CD14-positive monocyte (primary cell): ENCODE measurements around the gene ALPK3. TPM values are rescaled to one million over a fixed set of nuclear protein-coding genes. Genes with fewer than 3 reads are reported as not detected.

Experiments used
- DNase-seq, 3 donors: peaks; one replicate each; pipeline ENCODE4 v3.0.0-alpha.2; 2011 to 2022
- H2AFZ ChIP-seq: 2 replicates; pipeline ENCODE4 v1.6.0; 2012; ENCODE audit warnings: mild to moderate bottlenecking, low read depth, low read length, inconsistent platforms; ENCODE audit not compliant: insufficient read depth, poor library complexity, severe bottlenecking
- H3K27ac ChIP-seq, 2 donors: 1 replicate in 1 of 2; 2 replicates in 1 of 2; pipeline ENCODE4 v1.5.1; 2012 to 2013; ENCODE audit warnings: low read length in 2 of 2, control low read depth in 1 of 2, inconsistent platforms in 1 of 2, low read depth in 1 of 2, mild to moderate bottlenecking in 1 of 2
- H3K27me3 ChIP-seq, 2 donors: one replicate each; pipeline versions ENCODE4 v1.6.0 to v1.6.1; 2011 to 2013; ENCODE audit warnings: low read length in 2 of 2; ENCODE audit not compliant: control insufficient read depth in 2 of 2, insufficient read depth in 2 of 2
- H3K36me3 ChIP-seq, 2 donors: replicated peaks in 1 of 2; 1 replicate in 1 of 2; 2 replicates in 1 of 2; pipeline versions ENCODE4 v1.5.1 to v1.6.1; 2012 to 2013; ENCODE audit warnings: low read length in 2 of 2, control low read depth in 1 of 2, inconsistent platforms in 1 of 2, mild to moderate bottlenecking in 1 of 2; ENCODE audit not compliant: insufficient read depth in 2 of 2, control insufficient read depth in 1 of 2
- H3K4me1 ChIP-seq, 2 donors: 1 replicate in 1 of 2; 2 replicates in 1 of 2; pipeline versions ENCODE4 v1.5.1 to v1.6.1; 2012 to 2013; ENCODE audit warnings: low read length in 2 of 2, control low read depth in 1 of 2, inconsistent platforms in 1 of 2, mild to moderate bottlenecking in 1 of 2, moderate library complexity in 1 of 2; ENCODE audit not compliant: insufficient read depth in 2 of 2, control insufficient read depth in 1 of 2
- H3K4me2 ChIP-seq: replicated peaks from 2 replicates; pipeline ENCODE3; 2012; ENCODE audit warnings: low read length, moderate library complexity, mild to moderate bottlenecking; ENCODE audit not compliant: poor library complexity, severe bottlenecking; ENCODE audit errors: extremely low read depth
- H3K4me3 ChIP-seq, 3 experiments: fragments of 200-600 bp in 1 of 3; sonication (generic) in 1 of 3; replicated peaks in 1 of 3; 1 replicate in 2 of 3; 2 replicates in 1 of 3; pipeline ENCODE4 v1.5.1; 2011 to 2013; ENCODE audit warnings: low read length in 3 of 3, mild to moderate bottlenecking in 3 of 3, control low read depth in 2 of 3, low read depth in 2 of 3, inconsistent platforms in 1 of 3, moderate library complexity in 1 of 3
- H3K79me2 ChIP-seq: 2 replicates; pipeline ENCODE4 v1.6.0; 2012; ENCODE audit warnings: mild to moderate bottlenecking, control low read depth, inconsistent platforms, low read length, moderate library complexity; ENCODE audit not compliant: insufficient read depth
- H3K9ac ChIP-seq: 2 replicates; pipeline ENCODE4 v1.6.0; 2017; ENCODE audit warnings: low read length, mild to moderate bottlenecking; ENCODE audit not compliant: insufficient read depth, poor library complexity, severe bottlenecking
- H3K9me3 ChIP-seq, 2 donors: replicated peaks in 1 of 2; 1 replicate in 1 of 2; 2 replicates in 1 of 2; pipeline versions ENCODE4 v1.5.1 to v1.6.1; 2012 to 2013; ENCODE audit warnings: low read length in 2 of 2, control low read depth in 1 of 2; ENCODE audit not compliant: control insufficient read depth in 1 of 2, insufficient read depth in 1 of 2
- H4K20me1 ChIP-seq: 2 replicates; pipeline ENCODE4 v1.6.0; 2012; ENCODE audit warnings: mild to moderate bottlenecking, low read length, control low read depth, moderate library complexity; ENCODE audit not compliant: insufficient read depth
- H3K27ac Mint-ChIP-seq, 7 donors: one replicate each; pipeline ENCODE4 v1.8.0; 2020; ENCODE audit warnings: mild to moderate bottlenecking in 7 of 7, mixed read lengths in 7 of 7, moderate library complexity in 6 of 7, inconsistent platforms in 2 of 7
- H3K27me3 Mint-ChIP-seq, 3 donors: one replicate each; pipeline ENCODE4 v1.8.0; 2021 to 2022; ENCODE audit warnings: low read depth in 3 of 3, mild to moderate bottlenecking in 3 of 3, mixed read lengths in 3 of 3, moderate library complexity in 3 of 3, inconsistent platforms in 1 of 3
- H3K36me3 Mint-ChIP-seq, 2 donors: one replicate each; pipeline ENCODE4 v1.8.0; 2020; ENCODE audit warnings: mixed read lengths in 2 of 2, inconsistent platforms in 1 of 2, mild to moderate bottlenecking in 1 of 2
- H3K4me1 Mint-ChIP-seq: one replicate; pipeline ENCODE4 v1.8.0; 2020; ENCODE audit warnings: mild to moderate bottlenecking, mixed read lengths
- H3K4me3 Mint-ChIP-seq, 2 donors: one replicate each; pipeline ENCODE4 v1.8.0; 2020; ENCODE audit warnings: mild to moderate bottlenecking in 2 of 2, mixed read lengths in 2 of 2, moderate library complexity in 1 of 2
- H3K9me3 Mint-ChIP-seq, 7 donors: one replicate each; pipeline ENCODE4 v1.8.0; 2020 to 2022; ENCODE audit warnings: mixed read lengths in 7 of 7, mild to moderate bottlenecking in 6 of 7, moderate library complexity in 6 of 7, inconsistent platforms in 2 of 7
- WGBS: methylation state at CpG from one replicate; pipeline ENCODE4 v1.1.5; 2013; ENCODE audit warnings: missing lambda C conversion rate; ENCODE audit not compliant: insufficient coverage; 5-methylcytosine and 5-hydroxymethylcytosine counted together
- intact Hi-C, 2 donors: fragments of 100-400 bp; cut with micrococcal nuclease; formaldehyde crosslinking; loops; one replicate each; pipeline versions ENCODE4 v1.15.0 to v1.15.1; 2023
- polyA plus RNA-seq, 3 donors: library from polyadenylated mRNA; depleted of rRNA in 1 of 3; unstranded in 2 of 3; stranded (reverse) in 1 of 3; fragments of 300-500 nt in 2 of 3; fragments of >200 nt in 1 of 3; fragmentation: Illumina TruSeq in 2 of 3; gene quantifications; 1 replicate in 2 of 3; 2 replicates in 1 of 3; pipeline ENCODE4 v1.2.3, GENCODE V29; 2012 to 2021
- TF ChIP-seq, protein P1 (sequence below): fragments of 200-600 bp; IDR thresholded peaks from one replicate; pipeline ENCODE4 v1.8.0; 2022; ENCODE audit warnings: antibody characterized with exemption, mild to moderate bottlenecking

ALPK3 gene
- polyA plus RNA-seq, 3 donors: 0.02 to 0.12 TPM; not detected in 1

GRCh38 chr15:84797801-84798200 lies 19.4 kb upstream of the ALPK3 start:
- WGBS: 100% methylated on average over 3 of the region's 3 CpGs
- no peaks in the 10 kb centered on the region for H3K27me3 ChIP-seq
- H3K27ac ChIP-seq: peak overlapping the region in 1 of 2 donors; percentile 1
- Mint-ChIP-seq H3K4me1 (no peaks in the 10 kb centered on the region), H3K9me3 (no peaks in the 10 kb centered on the region), H3K27me3 (peaks cover 0 to 2% (median 0%) of the 10 kb centered on the region in 3 donors), H3K4me3 (no peak overlapping the region), H3K36me3 (peaks cover 74 to 92% of the 10 kb centered on the region in 2 donors), H3K27ac (peak overlapping the region in 1 of 7 donors; percentile 26)
- peaks cover 46% of the 10 kb centered on the region for H3K79me2 ChIP-seq
- no peak overlapping the region for H3K9ac ChIP-seq
- intact Hi-C loops: no loop called here
- peaks cover 88% of the 10 kb centered on the region for H4K20me1 ChIP-seq
- H3K4me3 ChIP-seq: no peak overlapping the region
- peaks cover 82 to 95% of the 10 kb centered on the region in 2 donors for H3K36me3 ChIP-seq
- no peak overlapping the region for H2AFZ ChIP-seq
- H3K4me1 ChIP-seq: no peaks in the 10 kb centered on the region
- no peak overlapping the region for H3K4me2 ChIP-seq
- no peaks in the 10 kb centered on the region for H3K9me3 ChIP-seq
- TF ChIP-seq, protein P1, sequence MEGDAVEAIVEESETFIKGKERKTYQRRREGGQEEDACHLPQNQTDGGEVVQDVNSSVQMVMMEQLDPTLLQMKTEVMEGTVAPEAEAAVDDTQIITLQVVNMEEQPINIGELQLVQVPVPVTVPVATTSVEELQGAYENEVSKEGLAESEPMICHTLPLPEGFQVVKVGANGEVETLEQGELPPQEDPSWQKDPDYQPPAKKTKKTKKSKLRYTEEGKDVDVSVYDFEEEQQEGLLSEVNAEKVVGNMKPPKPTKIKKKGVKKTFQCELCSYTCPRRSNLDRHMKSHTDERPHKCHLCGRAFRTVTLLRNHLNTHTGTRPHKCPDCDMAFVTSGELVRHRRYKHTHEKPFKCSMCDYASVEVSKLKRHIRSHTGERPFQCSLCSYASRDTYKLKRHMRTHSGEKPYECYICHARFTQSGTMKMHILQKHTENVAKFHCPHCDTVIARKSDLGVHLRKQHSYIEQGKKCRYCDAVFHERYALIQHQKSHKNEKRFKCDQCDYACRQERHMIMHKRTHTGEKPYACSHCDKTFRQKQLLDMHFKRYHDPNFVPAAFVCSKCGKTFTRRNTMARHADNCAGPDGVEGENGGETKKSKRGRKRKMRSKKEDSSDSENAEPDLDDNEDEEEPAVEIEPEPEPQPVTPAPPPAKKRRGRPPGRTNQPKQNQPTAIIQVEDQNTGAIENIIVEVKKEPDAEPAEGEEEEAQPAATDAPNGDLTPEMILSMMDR: no peak
- no peak for DNase-seq

- Mint-ChIP-seq H3K27me3 (peaks cover 0 to 2% (median 0%) of the 10 kb centered on the region in 3 donors), H3K27ac (peak overlapping the region in 3 of 7 donors; percentile 26 to 77 (median 71)), H3K36me3 (peaks cover 80 to 93% of the 10 kb centered on the region in 2 donors), H3K4me1 (no peaks in the 10 kb centered on the region), H3K4me3 (no peak overlapping the region), H3K9me3 (no peaks in the 10 kb centered on the region)
- intact Hi-C loops: no loop called here
- Histone ChIP-seq H3K4me1 (no peaks in the 10 kb centered on the region), H3K27me3 (no peaks in the 10 kb centered on the region), H3K4me2 (no peak overlapping the region), H3K79me2 (peaks cover 41% of the 10 kb centered on the region), H3K36me3 (peaks cover 81 to 95% of the 10 kb centered on the region in 2 donors), H2AFZ (no peak overlapping the region), H3K4me3 (no peak overlapping the region), H3K9me3 (no peaks in the 10 kb centered on the region), H4K20me1 (peaks cover 85% of the 10 kb centered on the region), H3K27ac (no peak overlapping the region), H3K9ac (no peak overlapping the region)
- TF ChIP-seq, protein P1: no peak
- DNase-seq: no peak
- WGBS: 98% methylated on average over 21 of the region's 21 CpGs
Measured at GRCh38 chr15:84798436-84798946, 18.7 kb upstream of the ALPK3 start.
